Gastroesophageal sphincter (tissue), 4 donors: ENCODE data around the gene ZNF496. TPM values are rescaled to one million over a fixed set of nuclear protein-coding genes. Genes with fewer than 3 reads are reported as not detected.
"Not testable (repeated sequence)": the region's sequence is repeated elsewhere in the genome, so short reads cannot be mapped to it uniquely, and the experiment has no call there.

Experiments used
- ATAC-seq: fragments of 150-250 bp; one replicate; pipeline ENCODE4 v1.9.1; 2016; ENCODE audit warnings: mild to moderate bottlenecking, moderate library complexity
- H3K27ac ChIP-seq, 4 donors: fragments of 200-600 bp; sonication (generic) in 3 of 4; 1 replicate in 3 of 4; 2 replicates in 1 of 4; pipeline ENCODE4 v1.5.1; 2016 to 2019
- H3K27me3 ChIP-seq: fragments of 200-600 bp; sonication (generic); one replicate; pipeline ENCODE4 v1.5.1; 2019
- H3K36me3 ChIP-seq, 2 donors: fragments of 200-600 bp; sonication (generic); one replicate each; pipeline ENCODE4 v1.5.1; 2019; ENCODE audit warnings: control low read depth in 1 of 2
- H3K4me1 ChIP-seq, 3 donors: fragments of 200-600 bp; sonication (generic); 1 replicate in 2 of 3; 2 replicates in 1 of 3; pipeline ENCODE4 v1.5.1; 2016 to 2019; ENCODE audit warnings: control low read depth in 2 of 3
- H3K4me3 ChIP-seq, 2 donors: fragments of 200-600 bp; sonication (generic); one replicate each; pipeline ENCODE4 v1.5.1; 2019; ENCODE audit warnings: mild to moderate bottlenecking in 1 of 2, moderate library complexity in 1 of 2
- H3K9me3 ChIP-seq, 3 donors: fragments of 200-600 bp; sonication (generic); one replicate each; pipeline ENCODE4 v1.5.1; 2017 to 2019; ENCODE audit warnings: control low read depth in 2 of 3
- EP300 ChIP-seq: sonication (generic); formaldehyde crosslinking; IDR thresholded peaks from one replicate; pipeline ENCODE4 v1.6.1; 2017; ENCODE audit warnings: antibody characterized with exemption, mild to moderate bottlenecking
- POLR2A ChIP-seq, 2 donors: fragments of 450-650 bp; IDR thresholded peaks; one replicate each; pipeline ENCODE4 v1.6.1; 2017; ENCODE audit warnings: antibody characterized with exemption in 2 of 2, mild to moderate bottlenecking in 2 of 2, moderate library complexity in 1 of 2
- POLR2AphosphoS5 ChIP-seq: sonication (generic); formaldehyde crosslinking; IDR thresholded peaks from one replicate; pipeline ENCODE4 v1.6.1; 2017; ENCODE audit warnings: antibody characterized with exemption
- WGBS, 2 donors: methylation state at CpG; one replicate each; pipeline ENCODE4 v1.1.5; 2018; ENCODE audit warnings: low coverage in 1 of 2; 5-methylcytosine and 5-hydroxymethylcytosine counted together
- total RNA-seq, 4 donors: library from RNA; depleted of rRNA; stranded (reverse); fragments of >200 nt; gene quantifications; one replicate each; pipeline ENCODE4 v1.1.0, GENCODE V29; 2016
- TF ChIP-seq, protein P1 (sequence below), 4 experiments: fragments of 200-600 bp in 2 of 4; fragments of 450-650 bp in 2 of 4; sonication (generic) in 1 of 4; IDR thresholded peaks; one replicate each; pipeline ENCODE4 v1.5.1; 2017 to 2019; ENCODE audit warnings: antibody characterized with exemption in 4 of 4, mild to moderate bottlenecking in 2 of 4, moderate library complexity in 2 of 4

The ZNF496 gene
- total RNA-seq, 4 donors from 2014 or later, result 27.2 to 44.8 (median 40.6) TPM

DNA sequence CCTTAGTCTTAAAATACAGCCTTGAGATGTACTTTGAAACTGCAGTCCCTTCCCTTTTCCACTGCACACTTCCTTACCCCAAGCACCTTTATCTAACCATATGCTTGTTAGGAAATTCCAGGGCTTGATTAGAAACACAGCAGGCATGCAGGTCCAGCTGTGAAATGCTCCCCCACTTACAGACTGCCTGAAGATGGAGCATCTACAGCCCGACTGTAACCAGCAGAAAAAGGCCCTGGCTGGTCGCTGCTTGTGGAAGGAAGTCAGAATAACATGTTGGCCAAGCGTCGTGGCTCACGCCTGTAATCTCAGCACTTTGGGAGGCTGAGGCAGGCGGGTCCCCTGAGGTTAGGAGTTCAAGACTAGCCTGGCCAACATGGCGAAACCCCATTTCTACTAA is 38.6 kb downstream of the ZNF496 start:
- no peaks in the 10 kb centered on the region for H3K36me3 ChIP-seq
- H3K4me3 ChIP-seq, result no peak overlapping the region
- 44 to 61% methylated on average over 7 of the region's 7 CpGs for WGBS, 2 donors
- no peaks in the 10 kb centered on the region for H3K4me1 ChIP-seq
- H3K27ac ChIP-seq, result no peak overlapping the region
- ATAC-seq, result no peak
- TF ChIP-seq POLR2A (IDR thresholded peaks at IDR 0.05) (no peak), EP300 (no peak), POLR2AphosphoS5 (no peak)
- TF ChIP-seq, protein P1, sequence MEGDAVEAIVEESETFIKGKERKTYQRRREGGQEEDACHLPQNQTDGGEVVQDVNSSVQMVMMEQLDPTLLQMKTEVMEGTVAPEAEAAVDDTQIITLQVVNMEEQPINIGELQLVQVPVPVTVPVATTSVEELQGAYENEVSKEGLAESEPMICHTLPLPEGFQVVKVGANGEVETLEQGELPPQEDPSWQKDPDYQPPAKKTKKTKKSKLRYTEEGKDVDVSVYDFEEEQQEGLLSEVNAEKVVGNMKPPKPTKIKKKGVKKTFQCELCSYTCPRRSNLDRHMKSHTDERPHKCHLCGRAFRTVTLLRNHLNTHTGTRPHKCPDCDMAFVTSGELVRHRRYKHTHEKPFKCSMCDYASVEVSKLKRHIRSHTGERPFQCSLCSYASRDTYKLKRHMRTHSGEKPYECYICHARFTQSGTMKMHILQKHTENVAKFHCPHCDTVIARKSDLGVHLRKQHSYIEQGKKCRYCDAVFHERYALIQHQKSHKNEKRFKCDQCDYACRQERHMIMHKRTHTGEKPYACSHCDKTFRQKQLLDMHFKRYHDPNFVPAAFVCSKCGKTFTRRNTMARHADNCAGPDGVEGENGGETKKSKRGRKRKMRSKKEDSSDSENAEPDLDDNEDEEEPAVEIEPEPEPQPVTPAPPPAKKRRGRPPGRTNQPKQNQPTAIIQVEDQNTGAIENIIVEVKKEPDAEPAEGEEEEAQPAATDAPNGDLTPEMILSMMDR (IDR thresholded peaks at IDR 0.05), result no peak
- H3K27me3 ChIP-seq, result peaks cover 37% of the 10 kb centered on the region
- no peaks in the 10 kb centered on the region for H3K9me3 ChIP-seq

DNA sequence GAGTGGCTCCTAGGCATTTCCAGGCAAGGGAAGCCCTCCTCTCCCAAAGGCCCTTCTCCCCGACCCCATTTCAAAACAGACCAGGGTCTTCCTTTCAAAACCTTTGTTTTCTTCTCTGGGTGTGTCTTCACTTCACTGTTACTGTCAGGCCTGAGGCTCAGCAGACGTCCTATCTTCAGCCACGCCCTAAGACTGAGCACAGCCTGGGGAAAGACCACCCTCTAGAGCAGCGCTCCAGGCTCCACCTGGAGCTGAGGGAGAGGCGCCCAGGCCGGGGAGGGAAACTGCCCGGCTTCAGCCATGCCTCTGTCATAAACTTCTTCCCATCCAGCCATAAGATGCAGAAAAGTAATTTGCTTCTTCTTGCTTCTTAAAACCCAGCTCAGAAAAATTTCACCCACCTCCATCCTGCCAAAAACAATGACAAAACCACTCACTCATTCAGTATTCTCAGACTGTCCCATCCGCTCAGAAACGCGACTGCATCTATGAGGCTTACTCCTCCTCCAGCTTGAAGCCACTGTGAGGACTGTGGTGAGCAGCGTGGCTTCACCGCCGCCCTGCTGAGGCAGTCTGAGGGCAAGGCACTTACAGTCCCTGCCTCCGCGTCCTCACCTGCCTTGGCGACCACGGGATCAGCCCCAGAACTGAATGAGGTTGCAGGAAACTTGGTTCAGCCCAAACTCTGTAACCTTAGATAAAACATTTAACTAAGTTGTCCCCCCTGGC is 39.7 kb downstream of the ZNF496 start:
- peaks cover 37% of the 10 kb centered on the region for H3K27me3 ChIP-seq
- no peak overlapping the region for H3K27ac ChIP-seq
- 54 to 56% methylated on average over 8 to 10 of the region's 17 CpGs for WGBS, 2 donors
- ATAC-seq, result no peak
- TF ChIP-seq, protein P1 (IDR thresholded peaks at IDR 0.05), result no peak
- TF ChIP-seq POLR2AphosphoS5 (no peak), EP300 (no peak), POLR2A (IDR thresholded peaks at IDR 0.05) (no peak)
- no peaks in the 10 kb centered on the region for H3K36me3 ChIP-seq
- H3K9me3 ChIP-seq, result no peaks in the 10 kb centered on the region
- H3K4me3 ChIP-seq, result no peak overlapping the region
- no peaks in the 10 kb centered on the region for H3K4me1 ChIP-seq

DNA sequence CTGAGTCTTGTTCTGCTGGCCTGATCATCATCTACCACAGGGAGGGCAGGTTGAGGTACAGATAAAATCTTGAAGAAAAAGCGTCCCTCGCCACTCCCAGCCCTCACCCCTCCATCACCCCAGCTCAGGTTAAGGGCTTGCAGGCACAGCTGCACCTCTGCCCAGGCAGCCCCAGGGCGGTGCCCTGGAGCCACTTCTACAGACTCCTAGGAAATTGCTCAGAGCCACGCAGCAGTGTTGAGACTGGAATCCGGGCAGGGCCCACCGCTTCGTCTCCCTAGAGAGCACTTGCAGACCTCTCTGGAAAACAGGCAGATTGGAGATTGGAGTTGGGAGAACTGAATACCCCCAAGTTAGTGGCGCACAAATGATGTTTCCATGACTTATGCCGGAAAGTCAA is 40.5 kb downstream of the ZNF496 start:
- TF ChIP-seq EP300 (no peak), POLR2AphosphoS5 (no peak), POLR2A (IDR thresholded peaks at IDR 0.05) (no peak)
- TF ChIP-seq, protein P1 (IDR thresholded peaks at IDR 0.05), result no peak
- Histone ChIP-seq H3K4me3 (no peak overlapping the region), H3K9me3 (no peaks in the 10 kb centered on the region), H3K27ac (no peak overlapping the region), H3K36me3 (no peaks in the 10 kb centered on the region), H3K27me3 (peaks cover 37% of the 10 kb centered on the region), H3K4me1 (no peaks in the 10 kb centered on the region)
- ATAC-seq, result no peak
- WGBS, 2 donors, result 100% methylated on average over 2 of the region's 9 CpGs; no CpG with 5 or more reads in 1 of the 2 donors

DNA sequence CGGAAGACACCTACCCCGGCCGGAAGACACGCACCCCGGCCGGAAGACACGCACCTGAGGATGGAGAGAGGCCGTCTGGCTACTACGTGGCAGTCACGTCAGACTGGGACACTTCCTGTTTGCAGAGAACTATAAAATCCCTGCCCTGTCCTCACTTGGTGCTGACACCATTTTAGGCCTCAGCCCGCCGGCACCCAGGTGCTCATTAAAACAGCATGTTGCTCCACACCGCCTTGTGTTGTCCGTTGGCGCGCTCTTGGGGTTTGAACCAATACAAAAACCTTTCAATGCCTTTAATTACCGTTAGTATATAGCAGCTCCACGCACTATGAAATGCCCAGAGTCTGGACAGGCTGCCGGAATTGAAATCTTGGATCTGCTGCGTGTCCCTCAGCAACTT is 41.1 kb downstream of the ZNF496 start:
- WGBS, 2 donors, result 85 to 100% methylated on average over 4 to 5 of the region's 20 CpGs

DNA sequence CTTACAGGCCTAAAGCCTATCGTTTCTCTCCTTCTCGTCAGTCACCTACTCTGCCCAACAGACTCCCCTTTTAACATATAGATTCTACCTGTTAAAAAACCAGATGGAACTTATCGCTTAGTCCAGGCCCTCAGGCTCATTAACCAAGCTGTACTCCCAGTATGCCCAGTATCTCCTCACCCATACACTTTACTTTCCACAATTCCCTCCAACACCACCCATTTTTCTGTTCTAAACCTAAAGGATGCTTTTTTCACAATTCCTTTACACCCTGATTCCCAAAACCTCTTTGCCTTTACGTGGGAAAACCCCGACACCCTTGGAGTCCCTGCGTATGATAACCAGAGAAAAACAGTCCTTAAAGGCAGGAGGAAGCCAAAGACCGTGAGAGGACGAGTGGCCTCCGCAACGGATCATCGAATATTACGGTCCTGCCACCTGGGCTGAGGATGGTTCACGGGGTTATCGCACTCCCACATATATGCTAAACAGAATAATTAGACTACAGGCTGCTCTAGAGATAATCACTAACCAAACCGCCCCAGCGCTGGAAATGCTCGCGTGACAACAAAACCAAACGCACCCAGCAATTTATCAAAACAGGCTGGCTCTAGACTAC is 42.3 kb downstream of the ZNF496 start:
- H3K4me1 ChIP-seq, H3K27ac ChIP-seq, H3K4me3 ChIP-seq, H3K36me3 ChIP-seq, H3K9me3 ChIP-seq, ATAC-seq: not testable (repeated sequence)
- 89 to 92% methylated on average over 6 to 17 of the region's 19 CpGs for WGBS, 2 donors
- H3K27me3 ChIP-seq, result peaks cover 28% of the 10 kb centered on the region

More for the DNA sequence above, 41.1 kb downstream of the ZNF496 start:
- H3K36me3 ChIP-seq, result no peaks in the 10 kb centered on the region
- no peaks in the 10 kb centered on the region for H3K4me1 ChIP-seq
- H3K9me3 ChIP-seq, result no peaks in the 10 kb centered on the region
- H3K4me3 ChIP-seq, result no peak overlapping the region
- TF ChIP-seq POLR2AphosphoS5, result no peak
- H3K27me3 ChIP-seq, result peaks cover 37% of the 10 kb centered on the region
- no peak for ATAC-seq
- no peak overlapping the region for H3K27ac ChIP-seq

DNA sequence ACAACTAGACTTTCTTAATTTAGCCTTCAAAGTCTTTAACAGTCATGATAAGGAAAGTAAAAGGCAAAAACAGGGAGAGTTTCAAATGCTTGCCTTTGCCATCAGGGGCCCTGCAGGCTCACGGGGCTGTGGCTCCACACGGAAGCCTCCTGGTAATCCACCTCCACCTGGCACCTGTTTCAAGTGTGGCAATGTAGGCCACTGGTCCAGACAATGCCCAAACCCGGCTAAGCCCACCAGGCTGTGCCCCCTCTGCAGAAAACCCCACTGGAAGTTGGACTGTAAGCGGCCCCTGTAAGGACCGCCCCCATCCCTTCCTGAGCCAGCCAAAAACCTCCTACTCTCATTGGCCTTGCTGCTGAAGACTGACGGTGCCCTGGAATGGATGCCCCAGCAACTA is 43.3 kb downstream of the ZNF496 start:
- ATAC-seq, result no peak
- TF ChIP-seq POLR2AphosphoS5 (no peak), EP300 (no peak), POLR2A (IDR thresholded peaks at IDR 0.05) (no peak)
- TF ChIP-seq, protein P1 (IDR thresholded peaks at IDR 0.05), result no peak
- WGBS, 2 donors, result 90% methylated on average over 2 of the region's 6 CpGs; no CpG with 5 or more reads in 1 of the 2 donors
- no peak overlapping the region for H3K4me3 ChIP-seq
- peaks cover 19% of the 10 kb centered on the region for H3K27me3 ChIP-seq
- no peaks in the 10 kb centered on the region for H3K9me3 ChIP-seq
- no peaks in the 10 kb centered on the region for H3K4me1 ChIP-seq
- no peak overlapping the region for H3K27ac ChIP-seq
- no peaks in the 10 kb centered on the region for H3K36me3 ChIP-seq
